Muscle layer of duodenum (tissue), 2 donors: Measurements from ENCODE around the gene RAPH1.
"Not testable (repeated sequence)": the region's sequence is repeated elsewhere in the genome, so short reads cannot be mapped to it uniquely, and the experiment has no call there.

Experiments used
- H3K27ac ChIP-seq: one replicate; pipeline ENCODE4 v1.7.0; 2013; ENCODE audit warnings: mild to moderate bottlenecking, low read length
- H3K27me3 ChIP-seq: one replicate; pipeline ENCODE4 v1.7.0; 2013; ENCODE audit warnings: low read depth, mild to moderate bottlenecking, control low read depth, low read length
- H3K36me3 ChIP-seq, 2 donors: one replicate each; pipeline ENCODE4 v1.7.0; 2013; ENCODE audit warnings: low read length in 2 of 2, control low read depth in 1 of 2, mild to moderate bottlenecking in 1 of 2; ENCODE audit not compliant: insufficient read depth in 2 of 2, control insufficient read depth in 1 of 2
- H3K4me1 ChIP-seq, 2 donors: one replicate each; pipeline ENCODE4 v1.7.0; 2013; ENCODE audit warnings: low read length in 2 of 2, mild to moderate bottlenecking in 2 of 2, control low read depth in 1 of 2, moderate library complexity in 1 of 2; ENCODE audit not compliant: insufficient read depth in 2 of 2, control insufficient read depth in 1 of 2
- H3K4me3 ChIP-seq, 2 donors: one replicate each; pipeline ENCODE4 v1.7.0; 2013; ENCODE audit warnings: low read length in 2 of 2, low read depth in 1 of 2, mild to moderate bottlenecking in 1 of 2
- H3K9me3 ChIP-seq, 2 donors: one replicate each; pipeline ENCODE4 v1.7.0; 2013; ENCODE audit warnings: low read length in 2 of 2, control low read depth in 1 of 2, mild to moderate bottlenecking in 1 of 2; ENCODE audit not compliant: control insufficient read depth in 1 of 2
- donor health status: healthy.

Gene RAPH1

GRCh38 chr2:203513268-203513667, 21.8 kb downstream of the RAPH1 start:
- not testable (repeated sequence) for H3K4me3 ChIP-seq, H3K27me3 ChIP-seq, H3K27ac ChIP-seq, H3K9me3 ChIP-seq, H3K36me3 ChIP-seq, H3K4me1 ChIP-seq

- peak overlapping the region; percentile 56 for H3K27ac ChIP-seq
- no peaks in the 10 kb centered on the region for H3K36me3 ChIP-seq
- H3K27me3 ChIP-seq = no peaks in the 10 kb centered on the region
- H3K9me3 ChIP-seq = no peaks in the 10 kb centered on the region
- H3K4me1 ChIP-seq = no peaks in the 10 kb centered on the region
- H3K4me3 ChIP-seq = no peak overlapping the region
These were observed 24.2 kb downstream of the RAPH1 start for GRCh38 chr2:203510941-203511305.

GRCh38 chr2:203510256-203510940, 24.7 kb downstream of the RAPH1 start:
- H3K27me3 ChIP-seq = no peaks in the 10 kb centered on the region
- H3K4me3 ChIP-seq = no peak overlapping the region
- H3K4me1 ChIP-seq = no peaks in the 10 kb centered on the region
- H3K27ac ChIP-seq = no peak overlapping the region
- no peaks in the 10 kb centered on the region for H3K36me3 ChIP-seq
- no peaks in the 10 kb centered on the region for H3K9me3 ChIP-seq

GRCh38 chr2:203503460-203503859, 31.6 kb downstream of the RAPH1 start:
- not testable (repeated sequence) for H3K27me3 ChIP-seq, H3K9me3 ChIP-seq, H3K36me3 ChIP-seq, H3K4me3 ChIP-seq, H3K27ac ChIP-seq, H3K4me1 ChIP-seq

- Histone ChIP-seq H3K9me3 (no peaks in the 10 kb centered on the region), H3K4me1 (peaks cover 0 to 3% of the 10 kb centered on the region in 2 donors), H3K4me3 (no peak overlapping the region), H3K27ac (no peak overlapping the region), H3K27me3 (no peaks in the 10 kb centered on the region), H3K36me3 (no peaks in the 10 kb centered on the region)
These were observed 33.2 kb downstream of the RAPH1 start for GRCh38 chr2:203501873-203502272.

- H3K27me3 ChIP-seq = no peaks in the 10 kb centered on the region
These were observed 34.1 kb downstream of the RAPH1 start for GRCh38 chr2:203500951-203501350.

GRCh38 chr2:203500297-203500696, 34.8 kb downstream of the RAPH1 start:
- no peaks in the 10 kb centered on the region for H3K36me3 ChIP-seq
- H3K27ac ChIP-seq = no peak overlapping the region
- H3K4me1 ChIP-seq = peaks cover 0 to 5% of the 10 kb centered on the region in 2 donors
- no peak overlapping the region for H3K4me3 ChIP-seq
- H3K27me3 ChIP-seq = no peaks in the 10 kb centered on the region
- H3K9me3 ChIP-seq = no peaks in the 10 kb centered on the region

More at GRCh38 chr2:203500951-203501350, 34.1 kb downstream of the RAPH1 start:
- Histone ChIP-seq H3K4me1 (peaks cover 0 to 5% of the 10 kb centered on the region in 2 donors), H3K36me3 (no peaks in the 10 kb centered on the region), H3K9me3 (no peaks in the 10 kb centered on the region), H3K27ac (no peak overlapping the region), H3K4me3 (no peak overlapping the region)

- H3K4me3 ChIP-seq = no peak overlapping the region
- peak overlapping the region; percentile 4 for H3K27ac ChIP-seq
- peaks cover 0 to 4% of the 10 kb centered on the region in 2 donors for H3K36me3 ChIP-seq
- H3K9me3 ChIP-seq = no peaks in the 10 kb centered on the region
- H3K4me1 ChIP-seq = peaks cover 0 to 5% of the 10 kb centered on the region in 2 donors
- H3K27me3 ChIP-seq = no peaks in the 10 kb centered on the region
These were observed 36.9 kb downstream of the RAPH1 start for GRCh38 chr2:203498161-203498560.

GRCh38 chr2:203492965-203493364, 42.1 kb downstream of the RAPH1 start:
- H3K36me3 ChIP-seq = peaks cover 8 to 16% of the 10 kb centered on the region in 2 donors
- H3K27ac ChIP-seq = no peak overlapping the region
- H3K4me3 ChIP-seq = no peak overlapping the region
- no peaks in the 10 kb centered on the region for H3K27me3 ChIP-seq
- peaks cover 0 to 5% of the 10 kb centered on the region in 2 donors for H3K4me1 ChIP-seq
- no peaks in the 10 kb centered on the region for H3K9me3 ChIP-seq

- H3K4me1 ChIP-seq = no peaks in the 10 kb centered on the region
- no peak overlapping the region for H3K4me3 ChIP-seq
- H3K27ac ChIP-seq = peak overlapping the region; percentile 58
- no peaks in the 10 kb centered on the region for H3K27me3 ChIP-seq
- H3K9me3 ChIP-seq = no peaks in the 10 kb centered on the region
- H3K36me3 ChIP-seq = peaks cover 8 to 16% of the 10 kb centered on the region in 2 donors
These were observed 44.7 kb downstream of the RAPH1 start for GRCh38 chr2:203490391-203490790.

GRCh38 chr2:203489531-203489930, 45.6 kb downstream of the RAPH1 start:
- Histone ChIP-seq H3K9me3 (no peaks in the 10 kb centered on the region), H3K27ac (peak overlapping the region; percentile 58), H3K4me1 (no peaks in the 10 kb centered on the region), H3K36me3 (peaks cover 8 to 16% of the 10 kb centered on the region in 2 donors), H3K4me3 (no peak overlapping the region), H3K27me3 (no peaks in the 10 kb centered on the region)
